Activated CD4-positive, CD25-positive, alpha-beta regulatory T cell (primary cell): Measurements from ENCODE around the gene PTCD3.

Experiments used
- DNase-seq, 4 experiments: peaks; one replicate each; lab custom pipeline; 2025; lab: John Stamatoyannopoulos, UW

Gene PTCD3

DNA sequence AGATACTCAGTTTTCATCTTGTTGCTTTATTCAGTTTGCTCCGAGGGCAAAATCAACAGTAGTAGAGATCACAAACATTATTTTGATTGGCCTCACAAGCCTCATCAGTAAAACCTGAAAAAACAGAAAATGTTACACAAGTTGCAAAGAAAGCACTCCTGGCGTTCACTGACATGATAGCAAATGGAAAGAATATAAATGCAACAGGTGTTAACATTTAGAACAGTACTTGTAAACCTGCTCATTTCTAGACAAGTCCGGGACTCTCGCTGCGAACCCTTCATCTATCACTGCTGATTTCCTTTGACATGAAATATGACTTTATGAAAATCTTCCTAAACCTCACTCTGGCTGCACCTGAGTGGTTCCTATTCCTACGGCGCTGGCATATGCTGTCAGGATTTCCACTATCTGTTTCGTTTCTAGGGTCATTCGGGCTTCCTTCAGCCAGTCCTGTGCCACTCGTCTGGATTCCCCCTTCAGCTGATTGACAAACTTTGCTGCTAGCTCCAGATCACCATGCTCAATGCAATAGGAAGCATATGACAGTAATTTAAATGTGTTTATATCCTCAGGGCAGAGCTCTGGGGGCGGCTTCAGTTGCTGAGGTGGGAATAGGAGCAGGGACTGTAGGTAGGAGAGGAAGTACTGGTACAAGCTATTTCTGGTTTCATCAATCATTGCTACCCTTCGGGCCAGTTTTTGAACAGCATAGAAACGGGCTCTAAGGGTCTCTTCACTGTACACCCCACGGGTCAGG is 38.1 kb downstream of the PTCD3 start:
- no peak for DNase-seq

- DNase-seq = no peak
These were observed 41.8 kb downstream of the PTCD3 start for GRCh38 chr2:86147793-86148192.

- DNase-seq = no peak
These were observed 44.5 kb downstream of the PTCD3 start for GRCh38 chr2:86150502-86150901.

- DNase-seq = no peak
These were observed 51.0 kb downstream of the PTCD3 start for GRCh38 chr2:86157009-86157556.

DNA sequence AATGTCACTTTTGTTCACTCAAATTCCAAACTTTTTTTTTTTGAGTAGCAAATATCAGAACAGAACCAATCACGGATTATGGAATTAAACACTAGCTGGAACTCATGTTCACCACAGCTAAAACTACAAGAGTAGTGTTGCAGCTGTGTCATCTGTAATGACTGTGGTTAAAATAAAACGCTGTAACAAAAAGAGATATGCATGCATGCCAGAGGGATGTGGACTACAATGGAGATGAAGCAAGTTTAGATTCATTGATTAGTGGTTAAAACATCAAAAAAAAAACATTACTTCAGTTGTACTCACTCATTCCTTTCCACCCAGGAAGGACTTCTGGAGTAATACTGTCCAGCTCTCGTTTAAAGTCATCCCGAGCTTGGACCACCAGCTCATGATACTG is 52.3 kb downstream of the PTCD3 start:
- DNase-seq = no peak

GRCh38 chr2:86160156-86160952 is 54.3 kb downstream of the PTCD3 start:
- DNase-seq = no peak

DNA sequence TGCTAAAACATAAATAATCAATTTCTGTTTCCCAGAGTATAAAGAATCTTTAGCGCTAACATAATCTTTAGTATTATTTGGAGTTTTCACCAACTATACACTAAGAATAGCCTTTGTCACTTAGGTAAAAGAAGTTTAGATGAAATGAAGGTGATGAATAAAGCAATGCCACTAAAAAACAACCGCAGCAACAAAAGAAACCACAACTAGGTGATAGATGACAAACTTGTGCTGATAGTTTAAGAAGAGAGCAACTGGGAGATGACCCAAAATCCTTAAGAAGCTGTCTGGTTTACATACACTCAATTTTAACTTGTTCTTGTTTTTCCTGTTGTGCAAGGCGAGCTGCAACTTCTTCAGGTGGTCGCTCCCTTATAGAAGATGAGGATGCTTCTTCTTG is 64.4 kb downstream of the PTCD3 start:
- DNase-seq = no peak

GRCh38 chr2:86171295-86171694 is 65.3 kb downstream of the PTCD3 start:
- DNase-seq = no peak

DNA sequence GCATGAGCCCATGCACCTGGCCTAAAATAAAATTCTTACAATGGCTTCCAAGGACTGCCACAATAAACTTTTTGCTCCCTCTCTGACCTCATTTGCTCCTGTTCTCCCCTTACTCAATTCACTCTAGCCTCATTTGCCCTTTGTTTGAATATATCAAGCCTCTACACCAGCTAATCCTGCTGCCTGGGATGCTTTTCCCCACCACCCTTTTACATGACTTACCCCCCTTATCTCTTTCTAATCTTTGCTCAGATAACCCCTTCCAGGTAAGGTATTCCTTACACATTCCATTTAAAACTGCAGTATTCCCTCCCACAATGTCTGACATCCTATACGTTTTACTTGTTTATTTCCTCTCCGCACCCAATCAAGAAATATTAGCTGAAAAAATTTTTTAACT is 66.6 kb downstream of the PTCD3 start:
- DNase-seq = no peak

- DNase-seq = no peak
These were observed 68.4 kb downstream of the PTCD3 start for GRCh38 chr2:86174445-86174844.

- DNase-seq = no peak
These were observed 69.8 kb downstream of the PTCD3 start for GRCh38 chr2:86175828-86176227.

DNA sequence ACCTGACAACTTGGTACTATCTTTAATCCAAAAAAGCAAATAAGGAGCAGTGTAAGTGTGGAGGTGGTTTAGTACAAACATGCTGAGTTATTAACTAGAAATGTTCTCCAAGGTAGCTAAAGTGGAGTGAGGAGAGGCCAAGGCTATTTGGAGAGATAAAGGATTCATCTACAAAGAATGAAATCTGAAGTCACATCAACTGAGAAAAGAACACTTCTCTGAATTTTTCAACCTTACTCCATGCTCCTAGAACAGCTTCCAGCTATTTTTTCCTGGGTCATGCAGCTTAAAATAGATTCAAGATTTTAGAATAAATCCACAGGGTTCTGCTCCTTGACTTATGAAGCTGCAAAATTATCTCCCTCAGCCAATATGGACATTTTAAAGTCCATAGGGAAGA is 70.6 kb downstream of the PTCD3 start:
- DNase-seq = no peak

DNA sequence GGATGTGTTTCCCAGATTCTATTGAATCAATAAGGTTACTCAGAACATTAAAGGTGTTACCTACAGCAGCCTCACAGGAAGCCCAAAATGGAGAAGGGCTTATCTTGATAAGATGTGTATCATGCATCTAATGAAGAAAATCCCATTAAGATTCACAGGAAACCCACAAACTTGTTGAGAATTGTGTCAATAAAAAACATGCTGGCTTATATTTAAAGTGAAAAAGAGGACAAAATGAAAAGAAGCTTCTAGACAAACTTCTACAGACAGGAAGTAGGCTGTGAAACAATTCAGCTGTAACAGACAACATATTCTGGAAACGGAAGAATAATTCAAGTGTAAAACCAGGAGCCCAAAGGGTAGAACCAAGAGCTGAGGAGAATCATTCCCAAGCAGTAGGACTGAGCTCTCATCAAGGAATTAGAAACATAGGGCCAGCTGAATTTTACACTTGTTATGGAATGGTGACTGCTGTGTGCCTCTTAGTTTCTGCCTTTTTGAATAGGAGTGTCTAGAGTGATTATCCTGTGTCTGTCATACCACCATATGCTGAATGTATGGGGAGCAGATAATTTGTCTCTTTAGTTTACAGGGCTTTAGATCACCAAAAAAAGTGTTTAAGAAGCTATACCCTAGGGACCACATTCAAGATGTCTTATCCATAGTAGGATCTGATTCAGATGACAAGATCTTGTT is 79.6 kb downstream of the PTCD3 start:
- no peak for DNase-seq

- no peak for DNase-seq
These were observed 80.4 kb downstream of the PTCD3 start for GRCh38 chr2:86186431-86186830.

DNA sequence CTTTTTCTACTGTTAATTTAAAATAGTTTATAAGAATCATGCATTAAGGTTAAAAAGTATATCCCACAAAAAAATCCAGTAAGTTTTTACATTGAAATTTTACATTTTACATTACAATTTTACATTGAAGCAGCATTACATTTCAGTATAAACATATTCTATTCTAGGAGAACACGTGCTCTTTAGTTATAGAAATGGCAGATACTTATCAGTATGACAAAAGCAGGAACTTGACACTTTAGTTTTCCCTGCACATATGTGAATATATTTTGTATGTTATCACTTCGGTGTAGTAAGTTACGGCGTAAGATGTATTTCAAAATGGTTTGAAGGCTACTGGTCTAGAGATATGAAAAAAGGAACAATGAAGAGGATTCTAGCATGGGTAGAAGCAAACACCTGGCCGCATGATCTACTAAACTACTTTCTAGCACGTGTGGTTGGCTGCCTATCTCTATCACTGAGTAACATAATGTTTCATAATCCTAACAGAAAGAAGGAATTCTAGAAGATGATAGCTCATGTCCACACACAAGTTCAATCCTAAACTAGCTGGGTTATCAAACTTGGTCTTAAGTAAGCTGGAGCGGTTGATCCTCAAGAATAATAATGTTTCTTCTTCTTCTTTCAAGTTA is 83.9 kb downstream of the PTCD3 start:
- DNase-seq = no peak
